Endothelial cell of umbilical vein (primary cell): ENCODE measurements around the gene RPL21.

ENCODE experiments used
- CTCF ChIP-seq, 2 donors: IDR thresholded peaks; 1 replicate in 1 of 2; 2 replicates in 1 of 2; pipeline ENCODE4 v1.5.1; 2011; ENCODE audit warnings: low read length in 2 of 2, mild to moderate bottlenecking in 2 of 2, moderate library complexity in 2 of 2, control low read depth in 1 of 2, inconsistent platforms in 1 of 2, low read depth in 1 of 2; ENCODE audit not compliant: insufficient read depth in 1 of 2; ENCODE audit errors: extremely low read depth in 1 of 2
- EZH2 ChIP-seq: IDR thresholded peaks from 2 replicates; pipeline ENCODE4 v1.6.1; 2012; ENCODE audit warnings: borderline replicate concordance, low read depth, mild to moderate bottlenecking, moderate library complexity, low read length, inconsistent platforms; ENCODE audit not compliant: severe bottlenecking
- GATA2 ChIP-seq: IDR thresholded peaks from 2 replicates; pipeline ENCODE4 v1.7.0; 2011; ENCODE audit warnings: low read depth, mild to moderate bottlenecking, moderate library complexity, mixed read lengths, low read length; ENCODE audit not compliant: insufficient read length, insufficient read depth
- MAX ChIP-seq: IDR thresholded peaks from 2 replicates; pipeline ENCODE4 v1.6.1; 2011; ENCODE audit not compliant: insufficient read depth, insufficient read length
- MYC ChIP-seq: IDR thresholded peaks from one replicate; pipeline ENCODE4 v1.6.1; 2011; ENCODE audit warnings: mild to moderate bottlenecking, low read depth, low read length
- POLR2A ChIP-seq: IDR thresholded peaks from 2 replicates; pipeline ENCODE4 v1.6.1; 2012; ENCODE audit warnings: low read depth, mild to moderate bottlenecking, control low read depth, low read length
- POLR2AphosphoS5 ChIP-seq: IDR thresholded peaks from 2 replicates; pipeline ENCODE4 v1.6.1; 2012; ENCODE audit warnings: low read depth, mild to moderate bottlenecking, control low read depth, low read length, moderate library complexity; ENCODE audit not compliant: insufficient read depth

- no peak for TF ChIP-seq POLR2A
- TF ChIP-seq GATA2: no peak
- TF ChIP-seq CTCF (IDR thresholded peaks at IDR 0.05; ENCODE audit: extremely low read depth in 1 of 2, insufficient read depth in 1 of 2, low read depth in 1 of 2, low read length in 2 of 2): no peak
- no peak for TF ChIP-seq POLR2AphosphoS5
- TF ChIP-seq EZH2: no peak
- TF ChIP-seq MAX: no peak
- TF ChIP-seq MYC: no peak
These were observed 53.3 kb downstream of the RPL21 start for GRCh38 chr13:27304611-27305010.
